Tibial nerve (tissue), 4 donors: ENCODE measurements around the gene CDH5.

ENCODE experiments used
- CTCF ChIP-seq, 5 experiments: fragments of 200-600 bp in 3 of 5; fragments of 450-650 bp in 2 of 5; sonication (generic) in 3 of 5; IDR thresholded peaks; one replicate each; pipeline ENCODE4 v1.5.1; 2016 to 2019; ENCODE audit warnings: antibody characterized with exemption in 5 of 5, mild to moderate bottlenecking in 3 of 5, moderate library complexity in 2 of 5
- EP300 ChIP-seq, 2 donors: sonication (generic); formaldehyde crosslinking; IDR thresholded peaks; one replicate each; pipeline ENCODE4 v1.6.1; 2017; ENCODE audit warnings: antibody characterized with exemption in 2 of 2, mild to moderate bottlenecking in 1 of 2
- POLR2A ChIP-seq, 2 donors: fragments of 450-650 bp; IDR thresholded peaks; one replicate each; pipeline ENCODE4 v1.6.1; 2017; ENCODE audit warnings: antibody characterized with exemption in 2 of 2, mild to moderate bottlenecking in 2 of 2, moderate library complexity in 2 of 2

- TF ChIP-seq POLR2A (IDR thresholded peaks at IDR 0.05) = no peak
- TF ChIP-seq EP300 (IDR thresholded peaks at IDR 0.05) = no peak
- no peak for TF ChIP-seq CTCF (IDR thresholded peaks at IDR 0.05)
These were observed 68.3 kb downstream of the CDH5 start for GRCh38 chr16:66434619-66435430.
